Spinal cord (tissue), 10 donors: ENCODE data around the gene C14orf180. TPM values are rescaled to one million over a fixed set of nuclear protein-coding genes. Genes with fewer than 3 reads are reported as not detected.
"Not testable (repeated sequence)": the region's sequence is repeated elsewhere in the genome, so short reads cannot be mapped to it uniquely, and the experiment has no call there.

ENCODE experiments used
- DNase-seq, 6 donors: peaks; one replicate each; pipeline versions ENCODE4 v3.0.0 to v3.0.0-alpha.2; 2013 to 2015; ENCODE audit warnings: low spot score in 6 of 6, low read depth in 4 of 6
- H3K27ac ChIP-seq: one replicate; pipeline ENCODE4 v1.5.1; 2013; ENCODE audit warnings: low read depth, low read length, control low read depth
- H3K27me3 ChIP-seq: one replicate; pipeline ENCODE4 v1.6.1; 2013; ENCODE audit warnings: low read length; ENCODE audit not compliant: control insufficient read depth, insufficient read depth
- H3K36me3 ChIP-seq: one replicate; pipeline ENCODE4 v1.6.1; 2013; ENCODE audit warnings: low read length; ENCODE audit not compliant: control insufficient read depth, insufficient read depth
- H3K4me1 ChIP-seq: one replicate; pipeline ENCODE4 v1.6.1; 2013; ENCODE audit warnings: low read length; ENCODE audit not compliant: control insufficient read depth, insufficient read depth
- H3K4me3 ChIP-seq: one replicate; pipeline ENCODE4 v1.5.1; 2013; ENCODE audit warnings: low read depth, low read length, control low read depth
- H3K9me3 ChIP-seq: one replicate; pipeline ENCODE4 v1.6.1; 2013; ENCODE audit warnings: low read length; ENCODE audit not compliant: control insufficient read depth, insufficient read depth
- WGBS: methylation state at CpG from one replicate; pipeline ENCODE4 v1.1.5; 2013; ENCODE audit warnings: missing lambda C conversion rate; ENCODE audit not compliant: insufficient coverage; 5-methylcytosine and 5-hydroxymethylcytosine counted together
- polyA plus RNA-seq, 2 donors: library from polyadenylated mRNA; unstranded; fragments of 120-200 nt; gene quantifications; one replicate each; pipeline ENCODE4 v1.2.1, GENCODE V29; 2013; ENCODE audit not compliant: insufficient read length in 2 of 2
- total RNA-seq, 2 donors: library from RNA; depleted of rRNA in 1 of 2; stranded (reverse); fragments of 120-200 nt in 1 of 2; fragments of >200 nt in 1 of 2; gene quantifications; one replicate each; pipeline versions ENCODE4 v1.2.3 to v1.2.4, GENCODE V29; 2013 to 2014
- donor health status: healthy.

C14orf180 gene
- total and polyA plus RNA-seq, 4 donors: 0.10 to 6.0 (median 0.24) TPM

DNA sequence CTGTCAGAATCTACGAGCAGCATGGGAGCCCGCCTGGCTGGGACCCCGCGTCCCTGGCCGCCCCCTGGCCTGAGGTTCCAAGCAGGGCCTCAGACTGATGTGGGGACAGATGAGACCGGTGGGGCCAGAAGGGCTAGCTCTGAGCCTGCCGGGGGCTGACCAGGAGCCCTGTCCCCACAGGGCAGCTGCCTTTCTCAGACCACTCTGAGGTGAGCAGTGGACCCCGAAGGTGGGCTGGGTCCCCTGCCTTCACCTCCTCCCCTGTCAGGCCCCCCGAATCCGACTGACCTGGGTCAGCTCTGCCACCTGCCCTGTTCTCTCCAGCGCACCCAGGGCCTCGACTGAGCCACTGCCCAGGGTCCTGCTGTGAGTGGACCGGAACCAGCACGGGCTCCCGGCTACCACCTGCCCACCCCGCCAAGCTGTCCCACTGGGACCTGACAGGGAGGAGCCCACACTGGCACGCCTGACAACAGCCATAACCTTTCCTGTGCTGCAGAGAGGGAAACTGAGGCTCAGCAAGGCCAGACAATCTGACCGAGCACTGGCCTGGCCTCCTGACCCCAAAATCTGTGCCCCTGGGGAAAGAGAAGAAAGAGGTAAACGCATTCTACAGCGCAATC is 54.7 kb downstream of the C14orf180 start:
- H3K27ac ChIP-seq: no peak overlapping the region
- H3K27me3 ChIP-seq: peaks cover 6% of the 10 kb centered on the region
- no peak for DNase-seq

DNA sequence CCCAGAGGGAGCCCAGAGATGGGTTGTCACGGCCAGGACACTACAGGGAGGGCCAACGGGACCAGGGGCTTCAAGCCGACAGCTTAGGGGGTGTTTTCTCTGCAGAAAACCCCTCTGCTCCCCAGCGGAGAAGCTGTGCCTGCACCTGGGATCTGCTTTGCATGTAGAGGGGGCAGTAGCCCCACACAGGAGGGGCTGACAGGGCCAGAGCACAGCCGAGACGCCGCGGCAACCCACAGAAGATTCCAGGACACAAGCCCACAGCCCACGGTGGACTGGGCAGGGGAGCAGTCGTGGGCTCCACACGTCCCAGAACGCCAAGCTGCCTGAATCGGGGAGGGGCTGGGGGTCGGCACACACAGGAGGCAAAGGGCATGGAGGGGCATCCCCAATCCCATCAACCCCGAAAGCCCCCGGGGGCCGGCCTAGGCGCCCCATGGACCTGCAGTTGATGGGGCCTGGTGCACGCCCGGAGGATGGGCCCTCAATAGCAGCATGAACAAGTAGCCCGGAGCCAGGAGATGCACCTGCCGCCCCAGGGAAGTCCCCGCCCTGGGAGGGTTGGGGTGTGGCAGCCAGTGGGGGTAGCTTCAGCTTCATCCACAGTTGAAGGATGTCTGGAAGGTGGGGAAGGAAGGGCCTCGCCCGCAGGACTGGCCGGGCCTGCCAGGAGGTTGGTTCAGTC is 55.5 kb downstream of the C14orf180 start:
- Histone ChIP-seq H3K4me1 (peaks cover 26% of the 10 kb centered on the region), H3K9me3 (no peaks in the 10 kb centered on the region), H3K36me3 (no peaks in the 10 kb centered on the region), H3K4me3 (no peak overlapping the region), H3K27ac (no peak overlapping the region), H3K27me3 (peaks cover 6% of the 10 kb centered on the region)
- WGBS: 84% methylated on average over 25 of the region's 26 CpGs
- no peak for DNase-seq

More for the DNA sequence above, 54.7 kb downstream of the C14orf180 start:
- WGBS: 81% methylated on average over 20 of the region's 20 CpGs
- peaks cover 21% of the 10 kb centered on the region for H3K4me1 ChIP-seq
- no peaks in the 10 kb centered on the region for H3K36me3 ChIP-seq
- peaks cover 1% of the 10 kb centered on the region for H3K9me3 ChIP-seq
- H3K4me3 ChIP-seq: no peak overlapping the region

DNA sequence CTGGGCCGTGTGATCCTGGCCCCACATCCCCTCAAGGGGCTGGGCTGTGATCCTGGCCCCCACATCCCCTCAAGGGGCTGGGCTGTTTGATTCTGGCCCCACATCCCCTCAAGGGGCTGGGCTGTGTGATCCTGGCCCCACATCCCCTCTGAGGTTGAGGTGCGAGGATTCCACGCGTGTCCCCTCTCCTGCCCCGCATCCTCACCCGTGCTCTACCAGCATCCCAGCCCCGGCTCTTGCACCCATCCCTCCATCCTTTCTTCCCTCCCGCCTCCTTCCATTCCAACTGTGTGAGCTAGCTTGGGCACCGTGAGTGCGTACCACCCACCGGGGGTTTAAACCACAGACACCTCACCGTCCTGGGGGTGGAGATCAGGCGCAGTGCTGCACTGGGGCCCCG is 56.2 kb downstream of the C14orf180 start:
- DNase-seq: no peak
- H3K4me3 ChIP-seq: no peak overlapping the region
- peaks cover 6% of the 10 kb centered on the region for H3K27me3 ChIP-seq
- no peak overlapping the region for H3K27ac ChIP-seq
- H3K9me3 ChIP-seq: no peaks in the 10 kb centered on the region
- H3K4me1 ChIP-seq: peaks cover 30% of the 10 kb centered on the region
- 84% methylated on average over 14 of the region's 14 CpGs for WGBS
- H3K36me3 ChIP-seq: no peaks in the 10 kb centered on the region

DNA sequence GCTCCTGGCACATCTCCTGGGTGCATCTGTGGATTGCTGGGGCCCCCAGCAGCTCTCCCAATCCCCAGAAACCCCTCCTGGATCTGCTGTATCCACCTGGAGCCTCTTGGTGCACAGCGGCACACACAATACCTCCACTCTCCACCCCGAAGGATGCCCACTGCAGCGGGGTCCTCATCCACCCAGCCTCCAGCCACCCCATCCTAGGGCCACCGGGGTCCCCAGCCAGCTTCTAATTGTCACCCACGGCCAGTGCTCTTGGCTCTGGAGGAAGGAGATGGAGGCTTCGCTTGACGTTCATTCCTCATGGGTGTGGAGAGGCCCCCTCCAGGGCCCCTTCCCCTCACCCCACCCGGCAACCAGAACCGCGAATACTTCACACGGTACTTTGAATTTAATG is 56.6 kb downstream of the C14orf180 start:
- peaks cover 6% of the 10 kb centered on the region for H3K27me3 ChIP-seq
- H3K4me3 ChIP-seq: no peak overlapping the region
- H3K36me3 ChIP-seq: no peaks in the 10 kb centered on the region
- H3K27ac ChIP-seq: no peak overlapping the region
- H3K9me3 ChIP-seq: no peaks in the 10 kb centered on the region
- peaks cover 30% of the 10 kb centered on the region for H3K4me1 ChIP-seq
- DNase-seq: no peak
- WGBS: 83% methylated on average over 1 of the region's 11 CpGs

DNA sequence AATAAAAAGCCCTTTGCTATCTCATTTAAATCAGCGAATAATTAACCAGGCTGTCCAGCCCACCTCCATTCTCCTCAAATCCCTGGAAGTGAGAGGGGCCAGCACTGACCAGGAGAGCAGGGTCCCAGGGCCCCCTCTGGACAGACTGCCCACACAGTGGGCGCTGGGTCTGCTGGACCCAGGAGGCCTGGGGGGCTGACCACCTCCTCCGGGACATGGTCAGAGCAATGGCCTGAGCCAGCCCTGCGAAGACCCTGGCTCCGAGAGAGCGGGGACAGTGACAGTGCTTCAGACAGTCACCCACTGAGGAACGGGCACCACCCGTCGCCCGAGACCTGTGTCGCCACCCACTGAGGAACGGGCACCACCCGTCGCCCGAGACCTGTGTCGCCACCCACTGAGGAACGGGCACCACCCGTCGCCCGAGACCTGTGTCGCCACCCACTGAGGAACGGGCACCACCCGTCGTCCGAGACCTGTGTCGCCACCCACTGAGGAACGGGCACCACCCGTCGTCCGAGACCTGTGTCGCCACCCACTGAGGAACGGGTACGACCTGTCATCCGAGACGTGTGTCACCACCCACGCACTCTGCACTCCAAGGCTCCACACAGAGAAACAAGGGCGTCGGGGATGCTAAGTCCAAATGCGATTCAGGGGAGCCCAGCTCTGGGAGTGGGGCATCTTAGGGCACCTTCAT is 57.4 kb downstream of the C14orf180 start:
- H3K9me3 ChIP-seq, DNase-seq, H3K27me3 ChIP-seq, H3K36me3 ChIP-seq, H3K4me3 ChIP-seq, H3K27ac ChIP-seq: not testable (repeated sequence)
- H3K4me1 ChIP-seq: peaks cover 30% of the 10 kb centered on the region
- WGBS: 88% methylated on average over 27 of the region's 39 CpGs

DNA sequence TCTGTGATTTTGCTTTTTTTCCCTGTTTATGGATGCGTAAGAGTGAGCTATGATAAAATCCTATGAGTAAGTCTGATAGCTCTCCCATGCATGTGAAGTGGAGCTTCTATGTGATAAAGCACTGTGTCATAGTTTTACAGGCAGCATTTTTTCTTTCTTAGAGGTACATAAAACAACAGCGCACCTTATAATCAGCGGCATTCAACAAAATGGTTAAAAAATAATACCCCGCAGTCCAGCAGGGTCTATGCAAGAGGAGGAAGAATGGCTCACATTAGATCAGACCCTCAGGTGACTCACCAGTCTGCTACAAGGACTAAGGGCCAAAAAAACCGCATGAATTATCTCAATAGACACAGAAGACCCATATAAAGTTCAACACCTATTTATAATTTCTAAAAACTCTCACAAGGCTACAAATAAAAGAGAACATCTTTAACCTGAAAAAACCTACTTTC is 58.0 kb downstream of the C14orf180 start:
- H3K4me3 ChIP-seq: no peak overlapping the region
- H3K4me1 ChIP-seq: peaks cover 30% of the 10 kb centered on the region
- DNase-seq: no peak
- H3K27me3 ChIP-seq: peaks cover 6% of the 10 kb centered on the region
- H3K36me3 ChIP-seq: no peaks in the 10 kb centered on the region
- 83% methylated on average over 1 of the region's 5 CpGs for WGBS
- no peaks in the 10 kb centered on the region for H3K9me3 ChIP-seq
- H3K27ac ChIP-seq: no peak overlapping the region

DNA sequence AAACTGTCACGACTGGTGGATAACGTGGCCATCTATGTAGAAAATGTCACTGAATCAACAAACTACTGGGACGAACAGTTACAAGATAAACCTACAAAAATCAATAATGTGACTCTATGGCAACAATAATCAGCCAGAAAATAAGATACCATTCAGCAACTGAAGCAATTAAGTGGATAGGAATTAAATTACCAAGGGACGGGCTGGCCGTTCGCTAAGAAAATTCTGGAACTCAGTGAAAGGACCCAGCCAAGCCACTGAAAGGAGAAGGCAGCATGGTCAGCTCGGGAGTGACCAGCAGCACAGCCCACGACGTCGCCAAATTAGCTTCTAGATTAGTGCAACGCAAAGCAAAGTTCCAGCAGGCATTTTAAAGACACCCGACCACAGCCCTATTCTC is 58.6 kb downstream of the C14orf180 start:
- Histone ChIP-seq H3K4me3 (no peak overlapping the region), H3K36me3 (no peaks in the 10 kb centered on the region), H3K27me3 (peaks cover 6% of the 10 kb centered on the region), H3K4me1 (peaks cover 24% of the 10 kb centered on the region), H3K9me3 (no peaks in the 10 kb centered on the region), H3K27ac (no peak overlapping the region)
- 30% methylated on average over 6 of the region's 12 CpGs for WGBS
- DNase-seq: peak in 1 of 6 donors; percentile 14

DNA sequence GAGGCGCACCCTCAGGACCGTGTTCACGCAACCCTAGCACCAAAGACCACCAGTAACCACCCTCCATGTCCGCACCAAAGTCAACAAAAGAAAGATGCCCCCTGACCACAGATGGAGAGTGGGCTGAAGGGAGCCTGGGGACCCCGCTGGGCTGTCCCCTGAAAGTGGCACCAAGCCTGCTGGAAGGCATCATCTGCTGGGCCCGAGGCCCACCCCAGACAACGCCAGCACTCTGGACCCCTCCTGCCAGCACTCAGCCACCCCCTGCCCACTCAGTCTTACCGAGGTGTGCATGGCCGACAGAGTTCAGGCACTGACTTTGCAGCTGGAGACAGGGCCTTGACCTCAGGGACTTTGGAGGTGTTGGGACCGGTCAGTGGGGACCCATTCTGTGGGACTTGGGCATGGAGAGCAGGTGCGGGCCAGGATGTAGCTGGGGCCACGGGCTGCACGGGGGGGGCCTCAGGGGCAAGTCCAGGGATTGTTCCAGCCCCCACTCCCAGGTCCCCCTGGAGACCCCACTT is 59.4 kb downstream of the C14orf180 start:
- DNase-seq: no peak
- 78% methylated on average over 8 of the region's 13 CpGs for WGBS
- no peaks in the 10 kb centered on the region for H3K9me3 ChIP-seq
- no peaks in the 10 kb centered on the region for H3K36me3 ChIP-seq
- H3K27ac ChIP-seq: no peak overlapping the region
- H3K27me3 ChIP-seq: peaks cover 6% of the 10 kb centered on the region
- H3K4me3 ChIP-seq: no peak overlapping the region
- H3K4me1 ChIP-seq: peaks cover 17% of the 10 kb centered on the region

DNA sequence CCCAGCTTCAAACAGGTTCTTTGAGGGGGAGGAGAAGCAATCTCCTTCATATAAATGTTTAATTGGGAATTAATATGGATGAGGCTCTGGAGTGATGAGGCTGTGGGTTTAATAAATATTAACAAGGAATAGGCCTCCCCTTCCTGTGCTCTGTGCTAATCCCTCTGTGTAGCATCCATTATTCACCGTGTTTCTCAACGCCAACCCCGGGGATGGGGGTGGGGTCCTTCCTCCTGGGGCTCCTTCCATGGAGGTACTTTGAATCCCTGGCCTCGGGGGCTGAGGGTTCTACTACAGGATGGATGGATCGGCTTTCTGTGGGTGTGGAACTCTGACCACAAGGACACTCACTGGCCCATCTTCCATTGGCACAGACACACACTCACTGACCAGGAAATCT is 59.9 kb downstream of the C14orf180 start:
- no peaks in the 10 kb centered on the region for H3K36me3 ChIP-seq
- peaks cover 6% of the 10 kb centered on the region for H3K27me3 ChIP-seq
- DNase-seq: peak in 2 of 6 donors; percentile 18 to 45
- no peaks in the 10 kb centered on the region for H3K9me3 ChIP-seq
- no CpG with 5 or more reads among the region's 5 CpGs for WGBS
- H3K4me3 ChIP-seq: no peak overlapping the region
- H3K4me1 ChIP-seq: peaks cover 15% of the 10 kb centered on the region
- H3K27ac ChIP-seq: no peak overlapping the region
